Left kidney (tissue), 8 donors: Measurements from ENCODE around the gene GFOD2. TPM values are rescaled to one million over a fixed set of nuclear protein-coding genes. Genes with fewer than 3 reads are reported as not detected.
"Not testable (repeated sequence)": the region's sequence is repeated elsewhere in the genome, so short reads cannot be mapped to it uniquely, and the experiment has no call there.

ENCODE experiments used
- DNase-seq: peaks from one replicate; pipeline ENCODE4 v3.0.0-alpha.2; 2013
- long read RNA-seq, 8 donors: transcript quantifications; one replicate each; lab custom pipeline, GENCODE V29; 2026
- polyA plus RNA-seq: library from polyadenylated mRNA; unstranded; fragments of 120-200 nt; gene quantifications from one replicate; pipeline ENCODE4 v1.2.1, GENCODE V29; 2013; ENCODE audit not compliant: insufficient read length

GFOD2 gene, protein sequence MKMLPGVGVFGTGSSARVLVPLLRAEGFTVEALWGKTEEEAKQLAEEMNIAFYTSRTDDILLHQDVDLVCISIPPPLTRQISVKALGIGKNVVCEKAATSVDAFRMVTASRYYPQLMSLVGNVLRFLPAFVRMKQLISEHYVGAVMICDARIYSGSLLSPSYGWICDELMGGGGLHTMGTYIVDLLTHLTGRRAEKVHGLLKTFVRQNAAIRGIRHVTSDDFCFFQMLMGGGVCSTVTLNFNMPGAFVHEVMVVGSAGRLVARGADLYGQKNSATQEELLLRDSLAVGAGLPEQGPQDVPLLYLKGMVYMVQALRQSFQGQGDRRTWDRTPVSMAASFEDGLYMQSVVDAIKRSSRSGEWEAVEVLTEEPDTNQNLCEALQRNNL
- 19.7 TPM for polyA plus RNA-seq
- long read RNA-seq, donor 1, full-length matches to known transcripts, result 15 of 35 reads
- long read RNA-seq, donor 1, partial matches to known transcripts, result 20 of 35 reads
- long read RNA-seq, donor 1, other reads (novel, unspliced or antisense), result 0 of 35 reads
- long read RNA-seq, donor 2, full-length matches to known transcripts, result 10 of 10 reads
- long read RNA-seq, donor 2, partial matches to known transcripts, result 0 of 10 reads
- long read RNA-seq, donor 2, other reads (novel, unspliced or antisense), result 0 of 10 reads
- long read RNA-seq, donor 3, full-length matches to known transcripts, result 14 of 14 reads
- long read RNA-seq, donor 3, partial matches to known transcripts, result 0 of 14 reads
- long read RNA-seq, donor 3, other reads (novel, unspliced or antisense), result 0 of 14 reads
- long read RNA-seq, donor 4, partial matches to known transcripts, result 0 of 1 reads
- long read RNA-seq, donor 4, other reads (novel, unspliced or antisense), result 0 of 1 reads
- long read RNA-seq, donor 5, full-length matches to known transcripts, result 17 of 17 reads
- long read RNA-seq, donor 5, partial matches to known transcripts, result 0 of 17 reads
- long read RNA-seq, donor 5, other reads (novel, unspliced or antisense), result 0 of 17 reads
- long read RNA-seq, donor 6, full-length matches to known transcripts, result 14 of 14 reads
- long read RNA-seq, donor 6, partial matches to known transcripts, result 0 of 14 reads
- long read RNA-seq, donor 6, other reads (novel, unspliced or antisense), result 0 of 14 reads
- long read RNA-seq, donor 7, full-length matches to known transcripts, result 17 of 23 reads
- long read RNA-seq, donor 7, partial matches to known transcripts, result 6 of 23 reads
- long read RNA-seq, donor 7, other reads (novel, unspliced or antisense), result 0 of 23 reads
- long read RNA-seq, donor 8, full-length matches to known transcripts, result 4 of 4 reads
- long read RNA-seq, donor 8, partial matches to known transcripts, result 0 of 4 reads
- long read RNA-seq, donor 8, other reads (novel, unspliced or antisense), result 0 of 4 reads

DNA sequence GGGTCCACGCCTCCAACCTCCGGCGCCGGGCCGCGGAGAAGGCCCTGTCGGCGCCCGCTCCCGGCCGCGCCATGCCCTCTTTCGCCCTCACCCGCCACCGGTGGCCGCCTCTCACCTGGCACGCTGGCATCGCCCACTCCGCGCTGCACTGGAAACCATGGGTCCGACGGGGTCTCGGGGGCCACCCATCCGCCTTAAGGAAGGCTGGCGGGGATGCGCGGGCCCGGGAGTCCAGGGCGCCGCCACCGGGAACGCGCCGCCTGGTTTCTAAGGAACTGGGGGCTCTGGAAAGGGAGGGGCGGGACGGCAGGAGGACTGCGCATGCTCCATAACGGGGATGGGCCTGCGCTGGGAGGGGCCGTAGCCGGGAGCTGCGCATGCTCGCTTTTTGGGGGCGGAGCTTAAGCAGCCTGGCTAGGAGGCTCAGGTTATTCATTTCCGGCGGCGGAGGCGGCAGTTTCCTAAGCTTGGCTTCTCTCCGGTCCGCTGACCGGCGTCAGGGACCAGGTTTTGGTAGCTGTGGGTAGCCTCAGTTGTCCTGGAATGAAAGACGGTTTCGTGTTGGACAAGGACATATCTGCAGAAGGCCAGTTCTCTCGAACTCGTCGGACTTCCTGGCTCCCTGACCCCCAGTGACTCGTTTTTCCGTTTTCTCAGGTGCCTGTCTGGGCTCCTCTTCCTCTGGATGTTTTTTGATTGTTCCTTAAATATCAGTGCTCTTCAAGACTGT lies at the start of gene GFOD2:
Gene GFOD2, minus strand, starts transcription at position 269 of the 730 bp plus-strand sequence. CDS start 33,601 bp downstream, outside the sequence.
- peak; percentile 96 for DNase-seq

DNA sequence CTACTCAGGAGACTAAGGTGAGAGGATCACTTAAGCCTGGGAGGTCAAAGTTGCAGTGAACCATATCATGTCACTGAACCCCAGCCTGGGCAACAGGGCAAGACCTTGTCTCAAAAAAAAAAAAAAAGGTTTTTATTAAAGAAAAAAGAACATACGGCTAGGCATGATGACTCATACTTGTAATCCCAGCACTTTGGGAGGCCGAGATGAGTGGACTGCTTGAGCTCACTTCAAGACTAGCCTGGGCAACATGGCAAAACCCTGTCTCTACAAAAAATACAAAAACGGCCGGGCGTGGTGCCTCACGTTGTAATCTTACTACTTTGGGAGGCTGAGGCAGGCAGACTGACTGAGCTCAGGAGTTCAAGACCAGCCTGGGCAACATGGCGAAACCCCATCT lies 48.8 kb upstream of the GFOD2 start:
- no peak for DNase-seq

DNA sequence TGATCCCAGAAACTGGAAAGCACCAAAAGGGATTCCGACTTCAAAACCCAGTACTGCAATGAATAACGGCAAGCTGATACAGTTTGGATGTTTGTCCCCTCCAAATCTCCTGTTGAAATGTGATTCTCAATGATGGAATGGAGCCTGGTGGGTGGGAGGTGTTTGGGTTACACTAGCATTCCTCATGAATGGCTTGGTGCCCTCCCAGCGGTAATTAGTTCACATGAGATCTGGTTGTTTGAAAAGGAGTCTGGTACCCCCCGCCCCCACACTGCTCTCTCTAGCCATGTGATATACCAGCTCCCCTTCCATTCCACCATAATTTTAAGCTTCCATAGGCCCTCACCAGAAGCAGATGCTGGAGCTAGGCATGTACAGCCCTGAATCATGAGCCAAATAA lies 47.2 kb upstream of the GFOD2 start:
- peak; percentile 67 for DNase-seq

DNA sequence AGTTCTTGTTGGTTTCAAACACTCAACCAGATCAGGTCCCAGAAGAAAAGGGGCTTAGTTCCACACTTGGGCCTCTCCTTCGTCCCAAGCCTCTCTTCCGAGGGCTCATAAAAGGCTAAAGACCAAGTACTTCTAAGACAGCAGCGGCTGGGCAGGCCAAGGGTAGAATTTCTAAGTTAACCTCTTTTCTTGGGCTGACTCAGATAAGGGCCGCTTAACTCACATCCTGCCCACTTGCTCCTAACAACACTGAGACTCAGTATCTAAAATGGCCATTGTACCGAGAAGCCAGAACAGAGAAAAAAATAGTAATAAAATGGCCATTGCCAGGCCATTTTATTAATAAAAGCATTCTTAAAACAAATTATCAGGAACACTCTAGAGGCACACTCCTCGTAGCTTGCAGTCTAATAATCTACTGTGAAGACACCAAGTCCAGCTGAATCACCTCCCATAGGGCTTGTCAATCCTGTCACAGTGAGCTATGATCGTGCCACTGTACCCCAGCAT lies 45.1 kb upstream of the GFOD2 start:
- no peak for DNase-seq

DNA sequence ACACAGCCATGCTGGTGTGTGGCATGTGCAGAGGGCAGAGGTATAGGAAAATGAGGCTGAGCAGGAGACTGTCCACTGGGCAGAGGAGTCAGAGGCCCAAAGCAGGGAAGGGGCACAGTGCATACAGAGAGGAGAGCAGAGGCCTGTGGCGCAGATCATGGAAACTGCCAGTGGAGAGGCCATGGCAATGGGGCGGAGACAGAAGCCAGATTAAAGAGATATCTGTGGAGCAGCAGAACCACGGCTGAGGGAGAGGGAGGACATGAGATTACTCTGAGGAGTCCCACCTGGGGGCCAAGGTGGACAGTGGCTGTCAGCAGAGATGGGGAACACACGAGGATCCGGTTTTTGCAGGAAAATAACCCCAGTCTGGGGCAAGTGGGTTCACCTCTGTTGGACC lies 44.0 kb upstream of the GFOD2 start:
- DNase-seq, result no peak

DNA sequence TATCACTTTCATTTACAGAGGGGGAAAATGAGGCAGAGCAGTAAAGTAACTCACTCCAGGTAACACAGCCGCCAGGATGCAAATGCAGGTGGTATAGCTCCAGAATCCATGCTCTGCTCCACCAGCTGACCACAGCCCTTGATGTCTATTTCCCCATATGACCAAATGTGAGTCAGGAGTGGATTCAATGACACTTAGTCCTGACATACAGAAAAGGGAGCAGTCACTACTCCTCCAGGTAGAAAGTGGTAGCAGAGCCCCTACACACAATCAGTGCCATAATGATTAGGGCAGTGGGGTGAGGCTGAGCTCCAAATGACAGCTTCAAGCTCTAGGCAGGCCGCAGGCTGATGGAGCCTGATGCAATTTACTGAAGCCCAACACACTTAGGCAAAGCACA lies 43.3 kb upstream of the GFOD2 start:
- no peak for DNase-seq

DNA sequence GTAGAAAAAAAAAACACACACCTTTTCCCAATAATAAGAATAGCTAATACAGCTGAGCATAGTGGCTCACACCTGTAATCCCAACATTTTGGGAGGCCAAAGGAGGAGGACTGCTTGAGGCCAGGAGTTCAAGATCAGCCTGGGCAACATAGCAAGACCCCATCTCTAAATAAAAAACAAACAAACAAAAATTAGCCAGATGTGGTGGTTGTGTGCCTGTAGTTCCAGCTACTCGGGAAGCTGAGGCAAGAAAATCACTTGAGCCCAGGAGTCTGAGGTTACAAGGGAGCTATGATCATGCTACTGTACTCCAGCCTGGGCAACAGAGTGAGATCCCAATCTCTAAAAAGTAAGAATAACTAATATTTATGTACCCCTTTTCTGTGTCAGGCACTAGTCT lies 42.8 kb upstream of the GFOD2 start:
- no peak for DNase-seq

DNA sequence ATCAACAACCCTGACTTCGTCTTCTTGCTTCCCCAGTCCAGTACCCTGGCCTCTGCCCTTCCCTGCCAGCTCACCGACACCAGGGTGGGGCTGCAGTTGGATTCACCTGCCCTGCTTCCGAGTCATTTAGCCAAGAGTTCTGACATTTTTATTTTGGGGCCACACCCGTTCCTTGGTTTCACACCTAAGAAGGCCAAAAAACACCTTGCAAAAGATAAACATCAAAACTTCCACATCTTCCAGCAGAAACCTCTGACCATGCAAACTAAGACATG lies 41.8 kb upstream of the GFOD2 start:
- DNase-seq, result no peak

DNA sequence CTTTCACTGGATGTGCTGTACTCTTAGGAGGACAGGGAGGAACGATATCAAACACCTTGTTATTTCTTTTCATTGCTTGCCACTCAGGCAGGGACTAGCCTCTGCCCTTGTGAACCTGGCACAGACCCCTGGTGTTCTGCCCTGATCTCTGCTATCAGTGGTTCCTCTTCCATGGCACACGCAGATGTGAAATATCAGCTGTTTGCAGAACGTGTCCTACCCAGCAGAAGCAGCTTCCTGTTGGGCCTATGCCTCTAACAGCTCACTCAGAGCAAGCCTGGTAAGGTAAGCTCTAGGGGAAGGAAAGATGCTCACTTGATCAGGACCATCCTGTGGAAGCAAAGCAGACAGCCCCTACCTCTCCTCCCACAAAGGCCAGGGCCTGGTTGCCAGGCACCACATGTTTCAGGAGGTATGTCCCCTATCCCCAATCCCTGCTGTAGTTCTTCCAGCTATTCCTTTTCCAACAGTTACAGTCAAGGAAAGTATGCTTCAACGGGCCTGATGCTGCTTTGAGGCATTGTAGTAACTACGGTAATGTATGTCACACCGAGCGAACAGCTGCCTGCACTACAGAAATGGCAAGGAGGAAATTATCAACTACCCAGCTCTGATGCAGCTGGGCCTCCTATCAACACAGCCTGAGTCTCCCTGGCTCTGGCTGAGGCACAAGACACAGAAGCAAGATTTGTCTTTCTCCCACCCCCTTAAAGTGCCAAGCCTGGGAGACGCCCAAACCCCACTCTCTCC lies 41.3 kb upstream of the GFOD2 start:
- DNase-seq, result no peak

DNA sequence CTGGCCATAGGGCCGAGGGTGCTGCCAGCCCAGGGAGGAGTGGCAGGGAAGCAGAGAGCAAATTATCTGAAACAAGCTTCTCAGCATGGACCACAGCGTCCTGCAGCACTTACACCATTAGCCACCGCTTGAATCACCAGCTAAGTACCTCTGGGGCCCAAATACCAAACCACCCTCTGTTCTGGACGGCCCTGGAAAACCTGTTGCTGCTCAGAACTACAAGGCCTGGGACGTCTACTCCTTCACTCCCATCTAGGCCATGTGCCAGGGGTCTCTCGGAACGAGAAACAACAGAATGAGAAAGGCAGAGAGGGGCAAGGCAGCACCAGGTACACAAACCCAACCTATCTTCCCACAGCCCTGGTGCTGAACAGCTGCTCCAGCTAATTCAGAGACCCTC lies 39.9 kb upstream of the GFOD2 start:
- no peak for DNase-seq

DNA sequence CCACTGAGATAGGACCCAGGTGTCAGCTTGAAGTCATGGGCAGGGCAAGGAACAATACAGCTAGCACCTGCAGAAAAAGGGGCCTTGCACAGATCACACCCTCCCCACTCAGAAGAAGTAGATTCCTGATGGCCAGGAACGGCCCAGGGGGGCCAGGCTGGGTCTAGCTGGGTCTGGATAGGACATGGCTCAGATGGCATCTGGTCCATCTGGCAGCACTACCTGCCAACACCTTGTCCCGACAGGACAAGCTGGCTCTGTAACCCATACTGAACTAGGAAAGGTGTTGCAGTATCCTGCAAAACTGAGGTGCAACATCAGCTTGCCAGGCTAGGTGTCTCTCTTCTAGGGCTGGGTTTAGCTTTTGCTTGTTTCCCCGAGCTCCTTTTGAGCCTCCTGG lies 38.9 kb upstream of the GFOD2 start:
- no peak for DNase-seq

DNA sequence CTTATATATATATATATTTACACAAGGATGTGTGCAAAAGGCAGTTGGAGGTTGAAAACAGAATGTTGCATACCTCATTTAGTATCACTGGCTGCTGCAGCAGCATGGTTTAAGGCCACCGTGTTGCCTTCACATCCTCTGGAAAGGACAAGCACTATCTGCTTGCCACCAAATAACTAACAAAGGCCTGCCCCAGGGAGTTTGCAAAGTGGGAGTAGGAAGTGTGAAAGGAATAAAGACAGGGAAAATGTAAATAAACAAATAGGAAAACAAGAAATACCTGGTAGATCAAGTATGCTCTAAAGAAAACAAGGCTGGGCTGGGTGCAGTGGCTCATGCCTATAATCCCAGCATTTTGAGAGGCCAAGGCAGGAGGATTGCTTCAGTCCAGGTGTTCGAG lies 33.5 kb upstream of the GFOD2 start:
- no peak for DNase-seq

DNA sequence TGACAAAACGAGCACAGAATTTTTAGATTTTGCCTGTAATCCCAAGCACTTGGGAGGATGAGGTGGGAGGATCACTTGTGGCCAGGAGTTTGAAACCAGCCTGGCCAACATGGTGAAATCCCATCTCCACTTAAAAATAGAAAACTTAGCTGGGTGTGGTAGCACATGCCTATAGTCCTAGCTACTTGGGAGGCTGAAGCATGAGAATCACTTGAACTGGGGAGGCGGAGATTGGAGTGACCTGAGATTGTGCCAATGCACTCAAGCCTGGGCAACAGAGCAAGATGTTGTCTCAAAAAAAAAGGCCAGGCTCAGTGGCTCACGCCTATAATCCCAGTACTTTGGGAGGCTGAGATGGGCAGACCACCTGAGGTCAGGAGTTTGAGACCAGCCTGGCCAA lies 32.2 kb upstream of the GFOD2 start:
- DNase-seq, result not testable (repeated sequence)

DNA sequence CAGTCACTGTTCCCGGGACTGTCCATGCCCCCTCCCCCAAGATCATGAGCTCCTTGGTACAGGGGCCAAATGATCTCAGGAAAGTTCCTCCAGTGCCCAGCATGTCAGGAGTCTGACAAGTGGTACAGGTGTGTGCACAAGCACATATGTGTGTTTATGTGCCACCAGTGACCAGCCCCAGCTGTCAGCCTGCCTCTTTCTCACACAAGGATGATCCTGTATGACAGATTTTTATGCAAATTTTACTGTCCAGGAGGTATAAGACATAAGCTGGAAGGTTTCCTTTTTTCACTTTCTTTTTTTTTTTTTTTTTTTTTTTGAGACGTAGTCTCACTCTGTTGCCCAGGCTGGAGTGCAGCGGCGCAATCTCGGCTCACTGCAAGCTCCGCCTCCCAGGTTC lies 31.4 kb upstream of the GFOD2 start:
- DNase-seq, result no peak

DNA sequence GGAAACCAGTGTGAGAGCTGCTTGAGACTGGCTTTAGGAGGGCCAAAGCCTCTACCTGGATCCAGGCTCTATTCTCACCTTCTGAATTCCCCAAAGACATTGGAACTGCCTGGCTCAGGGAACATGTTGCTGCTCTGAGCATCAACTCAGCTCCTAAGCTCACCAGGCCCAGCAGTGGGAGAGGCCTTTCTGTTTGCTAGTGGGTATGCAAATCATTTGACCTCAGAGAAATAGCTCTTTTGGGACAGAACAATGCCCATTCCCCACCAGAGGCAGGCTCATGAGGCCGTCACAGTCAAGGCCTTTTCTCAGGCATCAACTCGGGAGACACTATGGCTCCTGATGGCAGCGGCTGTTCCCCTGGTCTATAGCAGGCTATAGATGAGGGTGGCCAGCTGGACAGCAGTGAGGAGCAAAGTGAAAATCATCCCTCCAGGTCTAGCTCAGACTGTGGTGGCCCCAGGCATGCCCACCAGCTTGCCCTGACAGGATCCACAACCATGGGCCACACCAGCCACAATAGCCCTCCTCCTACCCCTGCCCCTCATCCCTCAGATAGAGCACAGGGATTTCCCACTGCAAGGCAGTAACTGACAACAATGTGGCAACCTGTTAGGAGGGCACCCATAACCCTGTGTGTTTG lies 30.4 kb upstream of the GFOD2 start:
- no peak for DNase-seq

DNA sequence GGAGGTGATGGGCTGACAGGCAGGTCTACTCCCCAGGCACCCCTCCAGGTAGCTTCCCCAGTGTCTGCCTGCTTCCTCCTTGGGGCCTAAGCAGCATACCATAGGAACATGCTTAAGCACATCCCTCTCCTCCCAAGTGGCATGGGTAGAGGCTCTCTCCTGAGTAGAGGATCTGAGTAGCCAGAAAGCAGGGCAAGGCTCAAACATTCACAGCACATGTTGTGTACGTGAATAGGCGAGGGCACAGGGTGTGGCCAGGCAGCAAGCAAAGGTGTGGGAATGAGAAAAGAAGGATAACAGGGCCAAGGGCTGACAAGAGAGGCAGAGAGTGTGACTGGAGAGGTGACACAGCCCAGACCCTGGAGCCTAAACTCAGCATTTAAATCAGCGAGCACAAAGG lies 29.7 kb upstream of the GFOD2 start:
- no peak for DNase-seq

DNA sequence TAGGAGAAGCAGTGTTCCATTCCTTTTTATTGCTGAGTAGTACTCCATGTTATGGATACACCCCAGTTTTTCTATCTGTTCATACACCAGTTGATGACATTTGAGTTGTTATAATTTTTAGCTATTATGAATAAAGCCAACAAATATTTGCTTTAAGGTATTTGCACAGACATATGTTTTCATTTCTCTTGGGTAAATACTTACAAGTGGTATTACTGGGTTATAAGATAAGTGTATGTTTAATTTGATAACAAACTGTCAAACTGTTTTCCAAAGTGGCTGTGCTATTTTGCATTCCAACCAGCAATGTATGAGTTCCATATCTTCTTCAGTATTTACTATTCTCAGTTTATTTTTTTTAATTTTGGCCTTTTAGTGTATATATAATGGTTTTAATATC lies 27.7 kb upstream of the GFOD2 start:
- DNase-seq, result no peak

DNA sequence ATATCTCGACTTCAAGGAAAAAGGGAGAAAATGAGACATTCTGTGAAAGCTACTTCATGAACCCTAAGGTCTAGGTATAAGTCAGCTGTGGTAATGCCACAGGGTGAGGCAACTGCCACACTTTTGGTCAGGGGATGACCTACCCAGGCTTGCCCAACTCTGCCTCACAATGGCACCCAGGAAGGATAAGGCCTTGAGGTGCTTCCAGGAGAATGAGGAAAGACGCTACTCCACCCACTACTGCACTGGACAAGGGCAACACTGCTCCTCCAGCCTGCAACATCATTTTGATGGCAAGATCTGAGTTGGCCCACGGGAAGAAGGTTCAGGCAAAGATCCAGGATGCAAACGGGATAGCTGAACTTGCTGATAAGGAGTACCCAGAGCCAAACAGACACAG lies 22.0 kb upstream of the GFOD2 start:
- DNase-seq, result no peak

DNA sequence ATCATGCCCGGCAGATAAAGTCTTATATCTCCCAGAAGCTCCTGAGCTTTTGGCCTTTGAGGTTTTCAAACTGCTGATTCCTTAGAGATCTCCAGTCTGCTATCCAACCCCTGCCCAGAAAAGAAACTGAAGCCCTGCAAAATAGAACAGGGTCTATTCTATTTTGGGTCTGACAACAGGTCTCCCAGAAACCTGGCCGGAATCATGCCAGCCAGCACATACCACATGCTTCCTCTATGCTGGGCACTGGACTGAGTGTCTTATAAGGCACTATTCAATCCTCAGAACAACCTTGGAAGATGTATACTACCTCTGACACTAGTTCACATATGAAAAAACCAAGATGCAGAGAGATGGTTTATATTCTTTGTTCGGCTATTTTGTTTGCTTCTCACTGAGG lies 21.3 kb upstream of the GFOD2 start:
- no peak for DNase-seq

DNA sequence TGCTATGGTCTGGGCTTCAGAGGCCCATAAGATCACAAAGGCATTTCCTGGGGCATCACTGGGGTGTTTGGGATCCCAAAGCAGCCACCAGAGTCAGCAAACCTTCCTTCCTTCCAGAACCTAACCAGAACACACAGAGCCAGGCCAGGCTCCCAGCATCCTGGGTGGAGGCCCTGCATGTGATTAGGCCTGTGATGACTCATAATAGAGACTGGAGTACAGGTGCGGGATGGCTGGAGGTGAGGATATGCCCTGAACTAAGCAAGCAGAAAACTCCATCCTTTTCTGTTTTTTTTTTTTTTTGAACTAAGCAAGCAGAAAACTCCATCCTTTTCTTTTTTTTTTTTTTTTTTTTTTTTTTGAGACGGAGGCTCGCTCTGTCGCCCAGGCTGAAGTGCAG lies 17.7 kb upstream of the GFOD2 start:
- DNase-seq, result no peak
